GF-D8 (cell line): ENCODE measurements around the gene NOP10.
"Not testable (repeated sequence)": the region's sequence is repeated elsewhere in the genome, so short reads cannot be mapped to it uniquely, and the experiment has no call there.

Source experiments
- DNase-seq: peaks from one replicate; lab custom pipeline; 2025; lab: John Stamatoyannopoulos, UW

NOP10 gene

GRCh38 chr15:34358367-34358766, 15.4 kb upstream of the NOP10 start:
- DNase-seq, result no peak

GRCh38 chr15:34357653-34358052, 14.7 kb upstream of the NOP10 start:
- DNase-seq, result no peak

DNA sequence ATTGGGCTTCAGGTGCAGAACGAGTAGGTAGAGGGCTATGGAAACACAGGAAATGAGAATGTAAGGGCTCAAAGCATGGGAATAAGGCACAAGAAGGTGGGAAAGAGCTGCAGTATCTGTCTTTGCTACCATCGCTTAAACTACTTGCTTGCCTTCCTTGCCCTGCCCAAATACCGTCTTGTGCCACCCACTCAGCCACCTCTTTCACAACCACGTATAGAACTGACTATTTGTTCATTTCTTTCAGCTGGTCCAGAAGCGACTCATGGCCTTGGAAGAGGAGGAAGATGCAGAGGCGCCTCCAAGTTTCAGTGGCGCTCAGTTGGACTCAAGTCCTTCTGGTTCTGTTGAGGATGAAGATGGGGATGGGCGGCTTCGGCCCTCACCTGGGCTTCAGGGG, 12.3 kb upstream of the NOP10 start:
- no peak for DNase-seq

GRCh38 chr15:34354286-34354685, 11.3 kb upstream of the NOP10 start:
- no peak for DNase-seq

DNA sequence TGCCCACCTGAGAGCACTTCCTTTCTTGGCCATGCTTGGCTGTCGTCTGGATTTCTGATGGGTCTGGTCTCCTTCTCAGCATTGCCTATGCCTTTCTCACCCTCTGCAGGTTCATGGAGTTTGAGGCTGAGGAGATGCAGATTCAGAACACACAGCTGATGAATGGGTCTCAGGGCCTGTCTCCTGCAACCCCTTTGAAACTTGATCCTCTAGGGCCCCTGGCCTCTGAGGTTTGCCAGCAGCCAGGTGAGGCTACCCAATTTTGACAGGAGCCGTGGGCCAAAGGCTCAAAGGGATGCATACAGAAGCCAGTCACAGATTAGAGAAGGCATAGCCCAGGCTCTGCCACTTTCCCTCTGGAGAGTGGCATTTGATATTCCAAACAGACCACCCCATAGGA, 10.7 kb upstream of the NOP10 start:
- DNase-seq, result no peak

DNA sequence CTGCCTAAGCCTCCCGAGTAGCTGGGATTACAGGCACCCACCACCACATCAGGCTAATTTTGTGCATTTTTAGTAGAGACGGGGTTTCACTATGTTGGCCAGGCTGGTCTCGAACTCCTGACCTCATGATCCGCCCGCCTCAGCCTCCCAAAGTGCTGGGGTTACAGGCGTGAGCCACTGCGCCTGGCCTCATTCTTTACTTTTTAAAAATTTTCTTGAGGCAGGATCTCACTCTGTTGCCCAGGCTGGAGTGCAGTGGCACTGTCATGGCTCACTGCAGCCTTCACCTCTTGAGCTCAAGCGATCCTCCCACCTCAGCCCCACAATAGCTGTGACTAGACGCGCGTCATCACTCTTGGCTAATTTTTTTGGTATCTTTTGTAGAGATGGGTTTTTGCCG, 10.1 kb upstream of the NOP10 start:
- not testable (repeated sequence) for DNase-seq

DNA sequence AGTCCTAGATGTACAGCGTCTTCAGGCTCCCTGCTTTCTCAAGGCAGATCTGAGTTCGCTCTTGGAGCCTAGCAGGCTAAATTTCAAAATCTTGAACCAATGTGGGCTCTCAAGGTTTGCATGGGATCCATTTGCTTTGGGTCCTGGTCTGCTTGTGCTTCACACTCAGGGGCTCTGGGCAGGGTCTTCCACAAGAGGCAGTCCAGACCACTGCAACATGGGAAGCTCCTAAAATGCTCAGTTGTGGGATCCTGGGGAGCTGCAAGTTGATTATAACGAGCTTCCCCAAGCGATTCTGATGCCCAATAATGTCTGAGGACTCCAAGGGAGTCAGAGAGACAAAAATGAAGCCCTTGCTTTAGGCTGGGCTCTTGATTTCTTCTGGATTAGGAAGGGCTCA, 6.8 kb upstream of the NOP10 start:
- no peak for DNase-seq

GRCh38 chr15:34348735-34349300, 5.9 kb upstream of the NOP10 start:
- DNase-seq, result no peak

DNA sequence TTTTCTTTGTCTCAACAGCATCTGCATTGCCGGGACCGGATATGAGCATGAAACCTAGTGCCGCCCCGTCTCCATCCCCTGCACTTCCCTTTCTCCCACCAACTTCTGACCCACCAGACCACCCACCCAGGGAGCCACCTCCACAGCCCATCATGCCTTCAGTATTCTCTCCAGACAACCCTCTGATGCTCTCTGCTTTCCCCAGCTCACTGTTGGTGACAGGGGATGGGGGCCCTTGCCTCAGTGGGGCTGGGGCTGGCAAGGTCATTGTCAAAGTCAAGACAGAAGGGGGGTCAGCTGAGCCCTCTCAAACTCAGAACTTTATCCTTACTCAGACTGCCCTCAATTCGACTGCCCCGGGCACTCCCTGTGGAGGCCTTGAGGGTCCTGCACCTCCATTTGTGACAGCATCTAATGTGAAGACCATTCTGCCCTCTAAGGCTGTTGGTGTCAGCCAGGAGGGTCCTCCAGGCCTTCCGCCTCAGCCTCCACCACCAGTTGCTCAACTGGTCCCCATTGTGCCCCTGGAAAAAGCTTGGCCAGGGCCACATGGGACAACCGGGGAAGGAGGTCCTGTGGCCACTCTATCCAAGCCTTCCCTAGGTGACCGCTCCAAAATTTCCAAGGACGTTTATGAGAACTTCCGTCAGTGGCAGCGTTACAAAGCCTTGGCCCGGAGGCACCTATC, 5.2 kb upstream of the NOP10 start:
- DNase-seq, result no peak

DNA sequence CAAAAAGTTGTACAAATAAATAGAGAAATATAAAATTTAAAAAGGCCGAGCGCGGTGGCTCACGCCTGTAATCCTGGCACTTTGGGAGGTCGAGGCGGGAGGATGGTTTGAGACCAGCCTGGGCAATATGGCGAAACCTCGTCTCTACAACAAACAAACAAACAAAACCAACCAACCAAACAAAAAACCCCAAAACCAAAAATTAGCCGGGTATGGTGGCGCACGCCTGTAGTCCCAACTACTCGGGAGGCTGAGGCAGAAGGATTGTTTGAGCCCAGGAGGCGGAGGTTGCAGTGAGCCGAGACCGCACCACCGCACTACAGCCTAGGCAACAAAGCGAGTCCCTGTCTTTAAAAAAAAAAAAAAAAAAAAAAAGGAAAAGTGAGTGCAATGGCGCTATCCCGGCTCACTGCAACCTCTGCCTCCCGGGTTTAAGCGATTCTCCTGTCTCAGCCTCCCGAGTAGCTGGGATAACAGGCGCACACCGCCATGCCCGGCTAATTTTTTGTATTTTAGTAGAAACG, 661 bp downstream of the NOP10 start:
- DNase-seq, result not testable (repeated sequence)

DNA sequence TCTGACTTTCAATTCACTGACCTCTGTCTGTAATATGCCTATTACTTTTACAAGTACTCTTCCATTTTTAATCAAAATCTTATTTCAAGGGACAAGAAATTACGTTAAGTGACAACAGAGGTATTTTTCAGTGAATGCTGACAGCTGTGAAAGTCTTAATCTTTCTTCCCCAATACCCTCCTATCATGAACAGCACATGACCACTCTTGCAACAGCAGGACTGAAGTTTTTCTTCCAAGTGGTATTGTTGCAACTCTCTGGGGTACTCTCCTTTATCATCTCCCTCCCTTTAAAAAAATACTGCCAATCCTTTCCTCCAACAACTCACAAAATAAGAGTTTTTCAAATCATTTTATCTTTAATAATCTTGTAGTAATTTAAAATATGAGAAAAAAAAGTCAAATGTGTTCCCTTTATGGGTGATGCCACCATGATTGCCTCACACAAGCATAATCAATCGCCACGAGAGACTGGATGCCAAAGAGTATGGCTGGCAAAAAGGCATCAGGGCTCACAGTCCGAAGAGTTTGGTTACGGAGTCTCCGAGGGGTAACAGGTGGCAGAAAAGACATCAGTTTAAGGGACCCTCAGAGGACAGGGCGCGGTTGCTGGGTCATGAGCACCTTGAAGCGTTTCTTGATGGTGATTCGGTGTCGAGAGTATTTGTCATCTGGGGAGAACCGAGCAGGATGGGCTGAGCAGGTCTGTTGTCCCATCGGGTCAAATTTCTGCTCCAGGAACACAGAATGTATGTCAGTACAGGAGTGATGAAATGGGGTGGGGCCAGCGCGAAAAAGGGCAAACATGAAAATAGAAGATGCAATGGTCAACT, 1.3 kb downstream of the NOP10 start:
- DNase-seq, result peak; percentile 47

DNA sequence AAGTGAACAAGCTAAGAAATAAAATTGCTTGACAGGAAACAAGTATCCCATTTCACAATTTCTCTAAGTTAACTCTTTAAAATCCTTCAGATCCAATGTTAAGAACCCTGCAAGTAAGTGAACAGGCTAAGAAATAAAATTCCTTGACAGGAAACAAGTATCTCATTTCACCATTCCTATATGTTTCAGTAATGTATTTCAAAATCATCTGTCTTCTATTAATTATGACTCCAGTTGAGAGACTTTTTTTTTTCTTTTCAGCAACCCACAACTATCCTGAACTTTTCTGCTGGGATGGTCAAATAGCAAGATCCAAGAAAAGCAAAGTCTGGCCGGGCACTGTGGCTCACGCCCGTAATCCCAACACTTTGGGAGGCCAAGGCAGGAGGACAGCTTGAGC, 3.0 kb downstream of the NOP10 start:
- DNase-seq, result no peak

DNA sequence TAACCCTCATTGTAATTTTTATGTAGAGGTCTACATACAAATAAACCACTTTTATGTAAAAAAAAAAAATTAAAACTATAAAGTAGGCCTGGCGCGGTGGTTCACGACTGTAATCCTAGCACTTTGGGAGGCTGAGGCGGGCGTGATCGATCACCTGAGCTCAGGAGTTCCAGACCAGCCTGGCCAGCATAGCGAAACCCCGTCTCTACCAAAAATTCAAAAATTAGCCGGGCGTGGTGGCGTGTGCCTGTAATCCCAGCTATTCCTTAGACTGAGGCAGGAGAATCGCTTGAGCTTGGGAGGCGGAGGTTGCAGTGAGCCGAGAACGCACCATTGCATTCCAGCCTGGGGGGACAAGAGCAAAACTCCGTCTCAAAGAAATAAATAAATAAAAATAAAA, 4.6 kb downstream of the NOP10 start:
- no peak for DNase-seq

- peak; percentile 54 for DNase-seq
Observed at GRCh38 chr15:34337557-34338306, 5.2 kb downstream of the NOP10 start, which contains the start of gene SLC12A6. TSS of gene SLC12A6 (minus strand) at chr15:34337781. CDS start at chr15:34336680, 1,101 bp downstream.

GRCh38 chr15:34336991-34337556, 5.9 kb downstream of the NOP10 start:
- no peak for DNase-seq

- DNase-seq, result no peak
Observed at GRCh38 chr15:34336231-34336990, 6.5 kb downstream of the NOP10 start.

DNA sequence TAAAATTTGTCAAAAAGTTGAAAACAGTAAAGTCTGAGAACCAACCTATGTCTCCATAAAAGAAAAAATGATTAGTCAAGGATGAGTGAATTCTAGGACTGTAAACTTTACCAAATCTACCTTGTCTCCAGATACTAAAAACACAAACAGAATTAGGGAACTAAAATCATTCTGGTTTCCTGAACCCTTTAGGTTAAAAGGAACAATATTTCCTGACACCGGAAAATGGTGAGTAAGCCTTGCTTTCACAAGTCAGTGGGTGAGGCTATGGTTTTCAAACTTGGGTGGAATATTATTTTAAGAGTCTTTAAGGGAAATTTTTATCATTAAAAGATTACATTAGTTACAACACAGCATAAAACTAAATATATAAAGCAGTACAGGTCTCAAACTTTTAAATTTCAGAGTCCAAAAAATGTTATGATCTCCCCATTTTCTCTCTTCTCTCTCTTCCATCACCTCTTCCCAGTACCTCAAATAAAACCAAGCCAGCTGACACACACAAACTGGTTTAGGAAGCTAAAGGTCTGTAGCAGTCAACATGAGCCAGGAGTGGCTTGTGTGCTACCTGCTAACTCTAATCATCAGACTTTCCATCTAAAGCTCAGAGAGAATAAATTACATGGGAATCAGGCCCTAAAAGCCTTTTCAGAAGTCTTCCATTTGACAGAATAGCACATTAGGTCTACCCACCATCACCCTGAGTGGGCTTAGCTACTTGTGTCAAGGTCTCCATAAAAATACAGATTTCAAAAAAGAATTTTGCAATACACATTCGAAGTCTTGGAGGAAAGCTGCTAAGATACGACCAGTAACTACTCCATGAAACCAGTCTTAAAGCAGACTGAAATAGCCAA, 7.5 kb downstream of the NOP10 start:
- DNase-seq, result peak; percentile 64

DNA sequence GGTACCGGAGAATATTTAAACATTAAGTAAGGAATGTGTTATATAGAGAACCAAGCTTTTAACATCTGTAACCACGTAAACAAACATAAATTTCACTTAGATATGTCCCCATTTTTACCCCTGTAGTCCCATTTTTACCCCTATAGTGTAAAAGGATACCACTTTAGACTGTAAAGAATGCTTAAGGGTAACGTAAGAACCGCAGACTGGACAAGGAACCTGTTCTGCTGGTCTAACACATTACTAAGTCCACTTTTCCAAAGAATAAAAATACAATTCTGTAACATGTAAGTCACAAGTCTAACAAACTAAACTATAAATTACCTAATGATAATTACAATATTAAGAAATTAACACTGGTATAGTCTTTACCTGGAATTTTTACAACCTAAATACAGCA, 8.3 kb downstream of the NOP10 start:
- no peak for DNase-seq

GRCh38 chr15:34332553-34333120, 10.3 kb downstream of the NOP10 start:
- DNase-seq, result peak; percentile 0

DNA sequence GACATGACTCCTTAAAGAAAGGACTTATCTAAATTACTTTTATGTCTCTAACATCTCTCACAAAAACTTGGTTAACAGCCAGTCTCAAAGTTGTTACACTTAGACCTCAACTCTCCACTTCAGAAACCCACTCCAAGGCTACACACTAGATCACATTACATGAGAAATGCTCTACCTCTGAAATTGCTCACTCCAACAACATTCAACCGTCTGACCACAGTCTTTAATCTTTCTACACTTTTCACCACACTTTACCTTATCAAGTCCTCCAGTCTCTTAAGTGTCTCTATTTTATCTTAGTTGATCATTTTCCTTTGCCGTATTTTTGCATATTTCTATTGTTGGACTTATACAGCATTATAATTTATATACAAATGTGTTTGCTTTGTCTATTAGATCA, 11.1 kb downstream of the NOP10 start:
- peak; percentile 38 for DNase-seq
